GM18867 (cell line): ENCODE results near the gene USP48.
"Not testable (repeated sequence)": the region's sequence is repeated elsewhere in the genome, so short reads cannot be mapped to it uniquely, and the experiment has no call there.

ENCODE experiments used
- ATAC-seq: cut with Tn5 transposase; IDR thresholded peaks from one replicate; pipeline ENCODE4 v1.9.1; 2021; ENCODE audit warnings: mild to moderate bottlenecking, moderate library complexity; ENCODE audit not compliant: unreplicated experiment

Gene USP48

DNA sequence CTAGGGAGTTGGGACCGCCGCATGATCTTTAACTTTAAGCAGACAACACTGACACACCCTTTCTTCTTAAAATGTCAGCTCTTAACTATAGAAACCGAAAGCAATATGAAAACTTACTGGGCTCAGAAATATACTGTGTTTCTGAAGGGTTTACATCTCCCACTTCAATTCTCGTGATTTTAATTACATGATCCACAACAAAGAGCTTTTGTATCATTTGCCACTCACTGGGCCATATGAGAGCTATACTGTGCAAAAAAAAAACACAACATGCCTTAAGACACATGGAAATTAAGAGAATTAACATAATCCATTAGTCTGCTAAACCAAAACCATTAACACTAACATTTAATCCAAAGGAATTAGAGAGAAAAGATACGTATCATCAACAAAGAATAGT is 78.8 kb downstream of the USP48 start:
- no peak for ATAC-seq

DNA sequence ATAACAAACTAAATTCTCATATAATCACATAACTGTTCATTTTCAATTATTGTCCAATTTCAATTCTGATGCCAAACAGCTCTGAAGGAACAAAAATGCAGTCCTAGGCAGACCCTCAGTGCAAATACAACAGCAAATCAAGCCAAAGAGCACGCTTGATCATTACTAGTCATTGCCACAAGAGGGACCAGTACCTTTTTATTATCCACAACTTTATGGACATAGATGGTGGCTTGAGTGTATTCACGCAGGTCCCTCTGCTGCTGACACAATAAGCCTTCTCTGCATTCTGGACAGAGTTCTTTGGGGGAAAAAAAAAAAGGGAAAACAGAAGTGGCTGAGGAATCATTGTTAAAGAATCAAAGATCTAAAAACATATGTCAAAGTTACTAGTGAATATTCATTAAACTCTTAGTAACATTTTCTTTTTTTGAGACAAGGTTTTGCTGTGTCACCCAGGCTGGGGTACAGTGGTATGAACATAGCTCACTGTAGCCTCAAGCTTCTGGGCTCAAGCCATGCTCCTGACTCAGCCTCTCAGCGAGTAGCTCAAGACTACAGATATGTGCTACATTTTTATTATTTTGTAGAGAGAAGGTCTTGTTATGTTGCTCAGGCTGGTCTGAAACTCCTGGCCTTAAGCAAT is 79.5 kb downstream of the USP48 start:
- ATAC-seq = no peak

DNA sequence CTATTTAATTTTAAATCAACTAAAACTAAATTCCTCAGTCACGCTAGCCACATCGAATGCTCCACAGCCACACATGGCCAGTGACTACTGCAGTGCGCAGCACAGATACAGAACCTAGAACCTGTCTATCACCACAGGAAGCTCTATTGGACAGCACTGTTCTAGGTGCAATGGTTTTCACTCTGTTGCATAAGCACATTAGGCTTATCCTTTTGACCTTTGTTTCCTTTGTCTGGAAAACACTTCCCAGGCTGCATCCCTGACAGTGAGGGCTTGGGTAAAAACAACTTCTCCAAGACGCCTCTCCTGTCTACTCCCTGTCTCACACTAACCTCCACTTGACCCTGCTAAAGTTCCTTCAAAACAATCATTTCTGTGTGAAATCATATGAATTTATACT is 80.2 kb downstream of the USP48 start:
- no peak for ATAC-seq

DNA sequence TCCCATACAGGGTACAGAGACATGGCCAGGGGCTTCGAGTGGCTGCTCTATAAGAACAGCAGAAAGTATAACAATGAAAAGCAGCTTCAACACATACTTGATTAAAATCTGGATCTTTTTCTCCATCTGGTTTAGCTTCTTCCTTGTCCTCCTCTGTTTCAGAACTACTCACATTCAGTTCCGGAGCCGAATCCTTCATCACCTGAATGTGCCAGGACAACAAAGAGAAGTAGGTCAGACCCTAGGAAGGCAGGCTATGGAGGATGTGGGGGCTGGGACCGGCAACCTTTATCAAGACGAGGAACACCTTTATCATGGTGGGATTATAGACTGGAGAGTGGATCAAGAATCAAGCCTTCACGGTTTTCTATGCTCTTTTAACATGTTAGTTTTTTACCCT is 81.5 kb downstream of the USP48 start:
- no peak for ATAC-seq

DNA sequence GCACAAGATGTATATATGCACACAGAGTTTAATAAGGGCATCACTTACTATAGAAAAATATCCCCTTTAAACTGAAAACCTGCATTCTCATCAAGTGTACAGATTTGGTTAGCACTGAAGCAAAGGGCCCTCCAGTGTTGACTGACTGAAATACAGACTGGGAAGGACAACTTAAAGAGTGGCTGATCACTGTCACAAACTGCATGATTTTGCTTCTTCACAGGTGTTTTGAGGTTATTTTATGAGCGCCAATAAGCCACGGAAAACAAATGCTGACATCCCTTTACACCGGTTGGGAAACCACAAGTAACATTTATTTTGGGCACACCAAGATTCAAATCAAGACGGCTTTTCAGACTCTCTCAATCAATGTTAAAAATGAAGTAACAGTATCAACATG is 82.9 kb downstream of the USP48 start:
- ATAC-seq = no peak

DNA sequence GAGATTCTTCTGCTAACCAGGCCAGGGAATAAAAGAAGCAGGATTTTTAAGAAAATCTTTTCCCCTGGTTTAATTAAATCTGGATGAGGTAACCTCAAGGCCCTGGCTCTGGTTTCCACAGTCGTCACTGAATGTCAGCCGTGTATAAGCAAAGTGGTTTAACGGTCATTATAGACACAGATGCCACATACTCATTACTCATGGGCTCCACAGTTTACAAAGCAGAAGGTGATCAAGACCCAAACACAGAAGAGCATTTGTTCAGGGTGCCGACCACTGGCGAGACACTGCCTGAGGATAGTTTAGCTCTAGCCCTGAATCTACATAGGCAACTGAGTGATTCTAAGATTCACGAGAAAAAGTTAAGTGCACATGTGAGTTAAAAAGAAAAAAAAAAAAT is 86.0 kb downstream of the USP48 start:
- no peak for ATAC-seq

DNA sequence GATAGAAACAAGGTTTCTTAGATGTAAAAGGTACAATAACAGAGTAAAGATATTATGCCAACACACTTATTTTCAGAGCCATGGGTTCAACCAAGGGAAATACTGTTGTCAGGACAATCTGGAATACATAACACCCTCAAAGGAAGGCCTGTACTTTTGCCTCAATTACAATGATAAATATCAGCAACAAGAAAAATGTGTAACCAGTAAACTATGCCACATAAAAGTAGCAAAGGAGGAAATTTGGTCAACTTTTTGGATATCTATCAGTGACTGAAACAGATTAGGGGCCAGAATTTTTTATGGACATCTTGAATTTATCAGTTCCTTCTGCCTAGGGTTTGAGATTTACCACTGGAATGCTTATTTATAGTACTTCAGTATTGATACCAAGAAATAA is 89.2 kb downstream of the USP48 start:
- no peak for ATAC-seq

DNA sequence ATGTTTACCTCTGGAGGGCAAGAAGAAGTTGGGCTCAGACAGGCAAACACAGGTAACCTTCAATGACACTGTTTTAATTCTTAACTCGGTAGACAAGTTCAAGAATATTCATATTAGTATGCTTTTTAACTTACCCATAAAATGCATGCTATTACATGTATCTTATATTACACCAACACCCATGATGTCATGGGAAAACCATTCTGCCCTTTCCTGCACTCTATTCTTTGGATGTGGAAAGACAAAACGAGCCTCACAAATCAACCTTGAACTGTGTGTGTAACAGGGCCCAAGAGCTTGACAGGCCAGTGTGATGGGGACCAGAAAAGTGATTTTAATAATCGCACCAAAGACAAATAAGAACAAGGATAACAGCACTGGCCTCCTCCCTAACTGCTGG is 91.2 kb downstream of the USP48 start:
- ATAC-seq = no peak

DNA sequence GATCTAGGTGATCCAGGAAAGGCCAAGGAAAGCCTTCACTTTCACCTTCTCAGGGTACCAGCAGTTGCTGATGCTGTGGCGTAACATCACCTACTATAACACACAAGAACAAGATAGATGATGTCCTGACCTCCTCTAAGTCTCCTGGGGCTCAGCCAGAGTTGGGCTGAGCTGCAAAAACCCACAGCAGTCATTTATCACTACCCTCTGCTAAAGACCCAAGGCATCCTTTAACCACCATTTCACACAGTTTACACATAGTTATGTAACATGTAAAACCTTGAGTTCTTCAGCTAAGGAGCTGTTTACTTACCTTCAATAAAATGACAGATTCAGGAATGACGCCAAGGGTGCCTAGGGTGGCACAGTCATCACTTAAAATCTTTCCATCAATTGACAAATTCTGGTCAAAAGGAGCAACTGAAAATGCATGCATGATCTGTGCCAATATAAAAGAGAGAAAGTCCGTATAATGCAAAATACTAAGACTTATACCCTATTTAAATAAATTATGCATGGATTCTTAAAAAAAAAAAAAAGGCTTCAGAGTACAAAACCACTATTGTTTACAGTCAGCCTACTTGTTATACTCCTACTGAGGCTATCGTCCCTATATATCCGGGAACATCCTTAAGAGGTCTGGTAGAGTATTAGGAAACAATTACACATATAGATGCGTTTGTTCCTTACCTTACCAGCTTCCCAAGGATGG is 93.1 kb downstream of the USP48 start:
- no peak for ATAC-seq

DNA sequence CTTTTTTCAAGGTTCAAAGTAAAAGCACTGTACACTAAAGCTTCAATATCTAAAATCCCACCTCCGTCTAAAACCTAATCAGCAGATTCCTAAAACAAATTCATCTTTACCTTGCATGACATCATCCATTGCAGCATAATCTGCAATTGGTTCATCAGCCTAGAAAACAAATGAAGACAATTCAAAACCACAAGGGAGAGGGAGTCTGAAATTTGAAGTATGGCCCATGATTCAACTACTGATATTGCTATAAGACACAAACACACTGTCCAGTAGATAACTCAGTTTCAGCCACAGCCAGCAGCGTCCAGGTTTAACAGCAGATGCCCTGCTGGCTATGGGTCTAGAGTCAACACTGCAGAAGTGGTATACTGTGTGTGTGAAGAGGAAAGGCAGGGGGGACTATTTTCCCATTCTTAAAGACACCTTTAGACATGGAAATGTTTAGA is 95.8 kb downstream of the USP48 start:
- no peak for ATAC-seq

DNA sequence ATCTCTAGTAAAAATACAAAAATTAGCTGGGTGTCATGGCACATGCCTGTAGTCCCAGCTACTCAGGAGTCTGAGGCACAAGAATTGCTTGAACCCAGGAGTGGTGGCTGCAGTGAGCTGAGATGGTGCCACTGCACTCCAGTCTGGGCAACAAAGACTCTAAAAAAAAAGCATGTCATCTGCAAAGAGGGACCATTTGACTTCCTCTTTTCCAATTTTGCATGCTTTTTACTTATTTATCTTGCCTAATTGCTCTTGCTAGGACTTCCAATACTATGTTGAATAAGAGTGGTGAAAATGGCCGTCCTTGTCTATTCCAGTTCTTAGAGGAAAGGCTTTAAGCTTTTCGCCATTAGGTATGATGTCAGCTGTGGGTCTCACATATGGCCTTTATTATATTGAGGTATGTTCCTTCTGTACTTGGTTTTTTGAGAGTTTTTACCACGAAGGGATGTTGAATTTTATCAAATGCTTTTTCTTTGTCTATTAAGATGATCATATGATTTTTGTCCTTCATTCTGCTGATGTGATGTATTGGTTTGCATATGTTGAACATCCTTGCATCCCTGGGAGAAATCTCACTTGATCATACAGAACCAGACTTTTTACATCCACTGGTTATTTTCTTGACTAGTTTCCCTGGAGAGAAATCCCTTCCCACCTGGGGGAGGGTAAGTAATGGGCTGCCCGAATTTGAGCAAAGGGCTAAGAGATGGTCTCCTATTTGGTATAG is 96.8 kb downstream of the USP48 start:
- no peak for ATAC-seq

DNA sequence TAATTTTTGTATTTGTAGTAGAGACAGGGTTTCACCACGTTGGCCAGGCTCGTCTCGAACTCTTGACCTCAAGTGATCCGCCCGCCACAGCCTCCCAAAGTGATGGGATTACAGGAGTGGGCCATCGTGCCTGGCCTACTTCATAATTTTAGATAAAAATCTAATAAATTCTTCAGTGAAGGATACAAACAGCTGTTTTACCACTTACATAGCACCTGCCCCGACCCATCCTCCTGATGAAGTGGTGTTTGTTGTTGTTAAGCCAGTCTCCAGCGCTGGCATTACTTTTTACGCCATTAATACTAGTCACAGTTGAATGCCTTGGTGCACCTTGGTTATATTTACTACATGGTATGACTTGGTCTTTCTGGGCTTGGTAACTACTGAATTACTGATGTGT is 101.5 kb downstream of the USP48 start:
- ATAC-seq = no peak

DNA sequence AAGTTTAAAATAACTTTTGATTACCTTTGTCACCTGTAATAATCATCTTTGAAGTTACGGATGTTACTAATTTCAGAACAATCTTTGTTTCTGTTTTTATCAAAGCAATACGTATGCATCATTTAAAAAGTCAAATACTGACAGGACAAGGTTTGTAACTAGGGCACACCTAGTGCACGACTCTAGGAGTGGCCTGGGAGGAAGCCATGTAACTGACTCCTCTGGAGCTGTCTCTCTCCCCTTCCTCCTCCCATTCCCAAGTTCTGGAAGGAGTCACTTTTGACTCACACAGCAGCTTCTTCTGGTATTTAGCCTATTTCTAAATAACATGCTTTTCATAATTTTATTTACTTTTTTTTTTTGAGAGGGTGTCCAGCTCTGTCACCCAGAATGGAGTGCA is 102.0 kb downstream of the USP48 start:
- ATAC-seq = no peak

DNA sequence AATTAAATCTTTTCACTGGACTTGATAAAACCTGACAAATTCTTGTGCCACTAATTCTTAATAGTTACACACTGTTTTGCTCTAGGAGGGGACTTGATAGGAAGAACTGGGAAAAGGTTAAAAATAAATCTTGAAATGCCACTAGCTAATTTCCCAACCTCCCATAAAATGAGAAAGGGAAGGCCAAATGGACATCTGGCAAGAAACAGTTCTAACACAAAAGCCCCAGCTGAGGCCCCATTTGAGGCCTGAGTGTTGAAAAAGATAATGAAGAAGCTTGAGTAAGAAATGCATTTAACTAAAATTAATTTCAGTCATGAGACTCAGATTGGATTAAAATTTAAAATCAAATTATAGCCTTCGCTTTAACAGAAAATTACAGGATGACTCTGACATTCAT is 102.6 kb downstream of the USP48 start:
- ATAC-seq = no peak

DNA sequence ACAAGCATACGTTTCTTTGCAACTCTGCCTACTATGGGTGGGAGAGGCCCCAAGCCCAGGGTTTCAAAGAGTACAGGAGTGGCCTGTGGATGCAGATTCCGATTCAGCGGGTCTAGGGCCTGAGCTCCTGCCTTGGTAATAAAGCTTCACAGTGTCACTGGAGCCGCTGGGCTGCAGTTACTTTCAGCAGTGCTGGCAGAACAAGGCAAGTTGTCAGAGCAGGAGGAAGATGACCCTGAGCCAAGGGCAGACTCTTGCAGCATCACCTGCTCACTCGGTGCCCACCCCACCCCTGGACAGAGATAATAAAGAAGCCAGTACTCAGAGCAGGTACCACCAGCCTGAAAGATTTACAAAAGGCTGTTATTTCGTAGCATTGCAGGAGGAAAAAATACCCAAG is 105.8 kb downstream of the USP48 start:
- ATAC-seq = no peak

DNA sequence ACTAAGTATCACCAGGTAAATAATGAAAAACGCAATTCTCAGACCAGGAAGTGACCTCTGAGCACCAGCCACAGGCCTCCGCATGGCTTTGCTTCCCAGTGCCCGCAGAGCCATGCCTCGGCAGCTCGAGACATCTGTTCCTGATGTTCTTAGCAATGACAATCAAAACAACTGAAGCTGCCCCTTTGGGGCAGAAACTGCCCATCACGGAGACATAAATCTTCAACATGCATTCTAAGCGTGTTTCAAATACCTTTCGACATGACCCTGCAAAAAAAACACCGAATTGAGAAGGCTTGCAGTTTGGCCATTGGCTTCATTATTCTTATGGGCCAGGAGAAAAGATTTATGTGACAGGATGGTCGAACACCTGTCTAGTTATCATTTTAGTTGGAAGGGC is 108.0 kb downstream of the USP48 start:
- ATAC-seq = no peak

DNA sequence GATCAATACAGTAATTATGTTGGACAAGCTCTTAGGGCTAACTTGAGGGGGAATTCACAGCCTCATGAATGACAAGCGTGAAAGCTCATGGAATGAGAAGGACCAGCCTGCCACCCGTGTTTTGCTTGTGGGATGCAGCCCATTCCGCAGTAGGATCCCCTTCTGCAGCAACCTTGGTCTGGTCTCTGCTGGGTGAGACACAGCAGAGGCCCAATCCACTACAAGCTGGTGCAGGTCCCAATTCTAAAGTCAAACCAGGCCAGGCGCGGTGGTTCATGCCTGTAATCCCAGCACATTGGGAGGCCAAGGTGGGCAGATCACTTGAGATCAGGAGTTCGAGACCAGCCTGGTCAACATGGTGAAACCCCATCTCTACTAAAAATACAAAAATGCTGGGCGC is 109.1 kb downstream of the USP48 start:
- not testable (repeated sequence) for ATAC-seq

DNA sequence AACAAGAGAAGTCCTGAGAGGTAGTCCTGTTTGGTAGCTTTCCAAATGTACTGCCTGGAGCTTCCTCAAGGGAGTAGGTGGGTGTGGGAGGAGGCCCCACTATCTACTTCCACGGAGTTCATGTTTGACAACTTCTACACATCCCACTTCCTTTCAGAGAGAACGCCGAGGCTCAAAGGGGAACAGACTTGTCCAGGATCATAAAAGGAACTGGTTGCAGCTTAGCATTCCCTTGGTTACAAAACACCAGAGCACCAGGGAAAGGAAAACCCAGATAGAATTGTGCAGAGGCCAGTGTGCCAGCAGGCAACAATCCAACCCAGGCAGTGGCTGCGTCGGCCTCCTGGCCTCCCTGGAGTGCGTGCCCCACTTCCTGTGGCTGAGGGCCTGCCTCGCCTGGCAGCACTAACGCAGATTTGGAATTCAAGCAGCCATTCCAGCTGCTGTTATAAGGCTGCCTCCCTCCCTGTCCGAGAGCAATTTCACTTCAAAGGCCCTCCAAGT is 109.6 kb downstream of the USP48 start:
- ATAC-seq = no peak

DNA sequence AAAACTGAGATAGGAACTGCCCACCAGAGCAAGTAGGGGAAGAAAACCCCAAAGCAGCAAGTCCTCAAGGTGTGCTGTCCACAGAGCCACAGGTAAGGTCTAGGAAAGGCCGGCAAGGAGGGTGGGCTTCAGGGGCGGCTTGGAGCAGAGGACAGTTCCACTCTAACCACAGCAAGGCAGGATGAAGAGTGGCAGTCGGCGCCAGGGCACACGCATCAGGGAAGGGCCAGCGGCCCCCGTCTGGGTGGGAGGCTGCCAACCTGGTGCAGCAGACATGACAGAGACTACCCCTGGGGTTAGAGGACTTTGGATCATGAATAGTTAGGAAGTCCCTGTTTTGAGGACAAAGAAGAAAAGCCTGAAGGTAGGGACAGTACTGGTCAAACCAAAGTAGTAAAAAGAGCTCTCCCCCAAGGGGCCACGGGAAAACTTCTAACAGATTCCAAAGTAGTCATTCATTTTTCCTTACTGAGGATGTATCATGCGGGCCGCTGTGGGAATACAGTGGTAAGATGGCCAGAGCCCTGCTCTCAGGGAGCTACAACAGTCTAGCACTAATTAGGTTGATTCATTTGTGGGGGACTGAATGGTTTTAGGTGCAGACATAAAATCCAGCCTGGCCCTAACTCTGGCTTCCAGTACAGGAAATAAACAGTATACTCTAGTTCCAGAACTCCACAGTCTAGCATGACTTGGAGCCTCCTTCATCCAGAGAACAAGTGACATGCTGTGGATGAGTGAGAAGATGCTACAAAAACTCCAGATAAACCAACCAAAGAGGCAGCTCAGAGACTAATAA is 110.3 kb downstream of the USP48 start:
- no peak for ATAC-seq

DNA sequence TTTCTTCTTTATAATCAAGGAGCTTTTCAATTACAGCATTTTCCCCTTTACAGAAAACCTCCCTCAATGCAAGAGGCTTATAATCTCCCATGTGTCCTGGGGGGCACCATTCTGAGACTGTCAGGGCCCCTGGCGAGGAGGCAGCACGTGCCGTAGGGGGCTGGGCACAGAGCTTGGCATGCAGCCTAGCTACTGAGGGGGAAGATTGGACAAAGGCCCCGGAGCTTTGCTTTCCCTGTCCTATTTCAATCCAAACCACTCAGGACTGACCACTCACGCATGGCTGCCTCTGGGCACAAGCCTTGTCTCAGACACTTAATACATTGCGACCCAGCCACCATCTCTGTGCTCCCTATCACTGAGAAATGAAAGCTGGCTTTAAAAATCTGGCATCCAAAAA is 111.0 kb downstream of the USP48 start:
- no peak for ATAC-seq
